ENCODE data around the gene ARHGAP4.

DNA sequence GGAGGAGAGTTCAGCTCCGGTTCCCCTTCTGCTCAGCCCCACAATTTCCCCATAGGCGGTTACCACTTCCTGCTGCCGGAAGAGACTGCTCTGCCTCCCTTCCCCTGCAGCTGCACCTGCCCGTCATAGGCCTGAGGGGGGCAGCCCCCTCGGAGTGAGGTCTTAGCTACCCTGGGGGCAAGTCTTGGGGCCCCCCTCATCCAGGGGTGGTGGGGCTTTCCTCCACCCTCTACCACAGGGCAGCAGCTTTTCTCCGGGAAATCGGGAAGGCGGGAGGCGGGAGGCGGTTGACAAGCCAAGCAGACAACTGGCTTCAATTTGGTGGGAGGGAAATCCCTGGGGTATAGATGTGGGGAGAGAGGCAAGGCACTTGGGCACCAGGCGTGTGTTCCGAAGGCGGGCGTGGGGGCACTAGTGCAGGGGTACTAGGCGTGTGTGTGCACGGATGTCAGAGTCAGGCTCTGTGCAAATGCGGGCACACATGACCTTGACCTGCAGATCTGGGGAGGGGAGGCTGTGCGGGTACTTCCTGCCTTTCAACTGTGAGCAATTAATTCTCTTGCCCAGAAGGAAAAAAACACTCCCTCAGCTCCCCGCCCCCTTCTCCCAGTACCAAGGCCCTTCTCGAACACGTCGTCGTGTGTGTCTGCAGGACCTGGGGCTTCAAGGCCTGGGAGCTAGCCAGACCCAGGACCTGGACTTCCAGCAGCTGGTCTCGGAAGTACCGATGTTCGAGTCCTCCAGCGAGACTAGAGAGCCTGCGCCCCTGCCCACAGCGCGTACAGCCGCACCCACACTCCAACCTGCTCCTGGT lies 1.0 kb upstream of the ARHGAP4 start:
- TF ChIP-seq CTCF (IDR thresholded peaks at IDR 0.05; ENCODE audit: extremely low read depth in 1 of 2, insufficient read depth in 1 of 2, low read depth in 1 of 2, low read length in 2 of 2) (no peak), POLR2A (IDR thresholded peaks at IDR 0.05; ENCODE audit: low read depth, low read length) (no peak), EZH2 (IDR thresholded peaks at IDR 0.05; ENCODE audit: borderline replicate concordance, low read depth, low read length, severe bottlenecking) (no peak), POLR2AphosphoS5 (IDR thresholded peaks at IDR 0.05; ENCODE audit: insufficient read depth, low read depth, low read length) (peak; percentile 69)
- TF ChIP-seq, protein P1, sequence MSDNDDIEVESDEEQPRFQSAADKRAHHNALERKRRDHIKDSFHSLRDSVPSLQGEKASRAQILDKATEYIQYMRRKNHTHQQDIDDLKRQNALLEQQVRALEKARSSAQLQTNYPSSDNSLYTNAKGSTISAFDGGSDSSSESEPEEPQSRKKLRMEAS (IDR thresholded peaks at IDR 0.05; ENCODE audit: insufficient read depth, insufficient read length) = no peak

All from endothelial cell of umbilical vein (primary cell).